ENCODE data around the gene SMTN. TPM values are rescaled to one million over a fixed set of nuclear protein-coding genes. Genes with fewer than 3 reads are reported as not detected.

Gene SMTN
- total RNA-seq, 1 donor from 2014 or later: 55.0 TPM

DNA sequence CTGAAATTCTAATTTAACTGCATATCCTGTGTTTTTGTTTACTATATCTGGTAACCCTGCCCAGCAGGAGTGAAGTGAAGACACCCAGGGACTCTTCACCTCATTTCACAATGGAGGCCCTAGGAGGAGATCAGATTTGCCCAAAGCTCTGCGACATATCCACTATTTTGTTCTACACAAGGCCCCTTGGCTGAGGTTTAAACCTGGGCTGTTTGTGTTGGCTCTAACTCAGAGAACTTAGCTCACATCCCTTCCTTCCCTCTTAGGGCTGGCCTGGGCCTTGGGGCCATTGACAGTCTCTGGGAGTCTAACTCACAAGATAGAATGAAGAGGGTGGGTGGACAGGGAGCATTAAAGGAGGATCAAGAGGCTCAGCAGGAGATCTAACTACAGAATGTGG lies 67.4 kb downstream of the SMTN start:
- no peaks in the 10 kb centered on the region for H3K27me3 Mint-ChIP-seq (ENCODE audit: low read depth)

DNA sequence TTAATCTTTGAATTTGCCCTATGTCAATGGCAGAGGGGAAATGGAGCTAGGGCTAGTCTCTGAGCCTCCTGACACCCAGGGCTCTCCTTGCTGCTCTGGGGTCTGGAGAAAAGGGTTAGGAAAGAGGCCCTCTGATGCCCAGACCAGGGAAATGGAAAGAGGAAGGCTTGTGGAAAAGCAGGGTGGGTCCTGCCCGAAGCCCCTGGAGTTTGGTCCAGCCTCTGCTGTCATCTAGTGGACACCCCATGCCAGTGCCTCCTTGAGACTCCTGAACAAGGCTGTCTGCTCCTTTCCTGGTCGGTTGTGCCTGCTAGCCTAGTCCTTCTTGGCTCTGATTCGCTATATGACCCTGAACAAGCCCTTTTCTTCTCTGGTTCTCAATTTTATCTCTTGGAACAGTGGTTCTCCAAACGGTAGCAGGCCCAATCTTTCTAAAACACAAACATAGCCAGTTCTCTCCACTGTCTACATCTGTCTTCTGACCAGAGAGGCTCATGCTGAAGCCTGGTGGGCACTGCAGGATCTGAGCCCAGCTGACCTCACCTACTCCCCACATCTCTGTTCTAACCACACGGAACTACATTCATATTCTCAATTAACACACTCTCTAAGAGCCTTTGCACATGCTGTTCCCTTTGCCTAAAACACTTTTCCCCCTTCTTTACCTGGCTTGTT lies 68.0 kb downstream of the SMTN start:
- H3K27me3 Mint-ChIP-seq (ENCODE audit: low read depth): peaks cover 3% of the 10 kb centered on the region
- no peak overlapping the region for H3K4me3 Mint-ChIP-seq
- H3K4me1 Mint-ChIP-seq: no peaks in the 10 kb centered on the region
- no peaks in the 10 kb centered on the region for H3K36me3 Mint-ChIP-seq (ENCODE audit: low read depth)
- H3K9me3 Mint-ChIP-seq: peaks cover 6% of the 10 kb centered on the region
- peak; percentile 59 for DNase-seq (ENCODE audit: low read depth, low spot score)
- TF ChIP-seq, protein P1, sequence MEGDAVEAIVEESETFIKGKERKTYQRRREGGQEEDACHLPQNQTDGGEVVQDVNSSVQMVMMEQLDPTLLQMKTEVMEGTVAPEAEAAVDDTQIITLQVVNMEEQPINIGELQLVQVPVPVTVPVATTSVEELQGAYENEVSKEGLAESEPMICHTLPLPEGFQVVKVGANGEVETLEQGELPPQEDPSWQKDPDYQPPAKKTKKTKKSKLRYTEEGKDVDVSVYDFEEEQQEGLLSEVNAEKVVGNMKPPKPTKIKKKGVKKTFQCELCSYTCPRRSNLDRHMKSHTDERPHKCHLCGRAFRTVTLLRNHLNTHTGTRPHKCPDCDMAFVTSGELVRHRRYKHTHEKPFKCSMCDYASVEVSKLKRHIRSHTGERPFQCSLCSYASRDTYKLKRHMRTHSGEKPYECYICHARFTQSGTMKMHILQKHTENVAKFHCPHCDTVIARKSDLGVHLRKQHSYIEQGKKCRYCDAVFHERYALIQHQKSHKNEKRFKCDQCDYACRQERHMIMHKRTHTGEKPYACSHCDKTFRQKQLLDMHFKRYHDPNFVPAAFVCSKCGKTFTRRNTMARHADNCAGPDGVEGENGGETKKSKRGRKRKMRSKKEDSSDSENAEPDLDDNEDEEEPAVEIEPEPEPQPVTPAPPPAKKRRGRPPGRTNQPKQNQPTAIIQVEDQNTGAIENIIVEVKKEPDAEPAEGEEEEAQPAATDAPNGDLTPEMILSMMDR (conservative IDR thresholded peaks at IDR 0.05): peak; percentile 85
- no peak overlapping the region for H3K27ac Mint-ChIP-seq (ENCODE audit: unreplicated experiment)

More for the DNA sequence above, 67.4 kb downstream of the SMTN start:
- DNase-seq (ENCODE audit: low read depth, low spot score): no peak
- H3K4me1 Mint-ChIP-seq: no peaks in the 10 kb centered on the region
- H3K36me3 Mint-ChIP-seq (ENCODE audit: low read depth): no peaks in the 10 kb centered on the region
- TF ChIP-seq, protein P1 (conservative IDR thresholded peaks at IDR 0.05): no peak
- H3K4me3 Mint-ChIP-seq: no peak overlapping the region
- H3K27ac Mint-ChIP-seq (ENCODE audit: unreplicated experiment): no peak overlapping the region
- H3K9me3 Mint-ChIP-seq: peaks cover 6% of the 10 kb centered on the region

DNA sequence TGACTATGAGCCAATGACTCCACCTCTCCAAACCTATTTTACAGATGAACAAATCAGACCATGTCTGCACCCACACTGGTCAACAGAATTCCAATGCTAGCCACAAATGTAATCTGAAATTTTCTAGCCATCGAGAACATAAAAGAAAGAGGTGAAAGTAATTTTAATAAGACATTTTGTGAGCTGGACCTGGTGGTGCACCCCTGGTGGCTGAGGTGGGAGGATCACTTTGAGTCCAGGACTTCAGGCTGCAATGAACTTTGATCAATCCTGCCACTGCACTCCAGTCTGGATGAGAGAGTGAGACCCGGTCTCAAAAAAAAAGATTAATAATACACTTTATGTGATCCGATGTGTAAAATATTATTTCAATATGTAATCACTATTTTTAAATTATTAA lies 69.5 kb downstream of the SMTN start:
- TF ChIP-seq, protein P1 (conservative IDR thresholded peaks at IDR 0.05): peak; percentile 57
- Mint-ChIP-seq H3K27me3 (ENCODE audit: low read depth) (peaks cover 6% of the 10 kb centered on the region), H3K9me3 (peaks cover 3% of the 10 kb centered on the region), H3K27ac (ENCODE audit: unreplicated experiment) (no peak overlapping the region), H3K36me3 (ENCODE audit: low read depth) (no peaks in the 10 kb centered on the region), H3K4me1 (no peaks in the 10 kb centered on the region), H3K4me3 (no peak overlapping the region)
- DNase-seq (ENCODE audit: low read depth, low spot score): no peak

DNA sequence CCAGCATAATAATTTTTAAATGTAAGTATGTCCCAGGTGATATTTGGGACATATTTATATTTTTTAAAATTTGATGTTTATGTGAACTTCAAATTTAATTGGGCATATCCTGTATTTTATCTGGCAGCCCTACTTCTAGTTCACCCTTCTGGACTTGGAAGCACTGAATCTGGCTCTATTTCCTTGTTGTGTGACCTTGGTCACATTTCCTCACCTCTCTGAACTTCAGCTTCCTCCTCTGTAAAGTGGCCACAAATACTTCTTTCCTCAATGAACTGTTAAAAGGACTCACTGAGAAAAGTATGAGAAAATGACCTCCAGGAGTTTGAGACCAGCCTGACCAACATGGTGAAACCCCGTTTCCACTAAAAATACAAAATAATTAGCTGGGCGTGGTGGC lies 70.8 kb downstream of the SMTN start:
- Mint-ChIP-seq H3K27me3 (ENCODE audit: low read depth) (peaks cover 15% of the 10 kb centered on the region), H3K27ac (ENCODE audit: unreplicated experiment) (no peak overlapping the region), H3K4me1 (no peaks in the 10 kb centered on the region), H3K36me3 (ENCODE audit: low read depth) (no peaks in the 10 kb centered on the region), H3K9me3 (no peaks in the 10 kb centered on the region), H3K4me3 (no peak overlapping the region)
- no peak for DNase-seq (ENCODE audit: low read depth, low spot score)
- TF ChIP-seq, protein P1 (conservative IDR thresholded peaks at IDR 0.05): no peak

DNA sequence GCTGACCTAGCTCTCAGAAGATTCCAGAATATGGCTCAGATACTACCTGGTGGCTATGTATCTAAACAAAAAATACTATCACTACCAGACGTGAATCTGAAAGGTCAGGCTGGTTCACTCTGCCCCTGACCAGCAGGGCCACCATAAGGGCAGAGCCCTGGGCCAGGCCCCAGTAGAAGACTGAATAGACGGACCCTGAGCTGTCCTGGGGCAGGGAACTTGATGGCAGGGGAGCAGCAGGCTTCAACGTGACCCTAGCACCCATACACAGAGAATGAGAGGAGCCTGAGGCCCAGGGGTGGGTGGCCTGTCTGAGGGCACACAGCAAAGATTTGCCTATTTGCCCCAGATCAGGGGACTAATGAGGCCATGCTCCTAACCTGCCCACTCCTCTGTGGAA lies 72.2 kb downstream of the SMTN start:
- Mint-ChIP-seq H3K27ac (ENCODE audit: unreplicated experiment) (no peak overlapping the region), H3K9me3 (no peaks in the 10 kb centered on the region), H3K27me3 (ENCODE audit: low read depth) (peaks cover 28% of the 10 kb centered on the region), H3K36me3 (ENCODE audit: low read depth) (no peaks in the 10 kb centered on the region), H3K4me1 (no peaks in the 10 kb centered on the region), H3K4me3 (no peak overlapping the region)
- DNase-seq (ENCODE audit: low read depth, low spot score): no peak
- TF ChIP-seq, protein P1 (conservative IDR thresholded peaks at IDR 0.05): no peak

Other genes with a start within 250 kb of the SMTN start
- gene MORC2, start 112.5 kb upstream of the SMTN start, total RNA-seq: 38.8 and 44.2 TPM in 2 replicates
- 114 and 120 TPM in 2 replicates for gene TUG1, start 112.1 kb upstream of the SMTN start, total RNA-seq
- 9.1 and 10.1 TPM in 2 replicates for gene SELENOM, start 26.2 kb downstream of the SMTN start, total RNA-seq
- 4.5 and 4.7 TPM in 2 replicates for gene INPP5J, start 41.6 kb downstream of the SMTN start, total RNA-seq
- 24.3 and 24.7 TPM in 2 replicates for gene PLA2G3, start 59.2 kb downstream of the SMTN start, total RNA-seq
- gene RNF185, start 78.9 kb downstream of the SMTN start, total RNA-seq: 31.7 and 33.8 TPM in 2 replicates
- 31.3 and 35.1 TPM in 2 replicates for gene LIMK2, start 131.0 kb downstream of the SMTN start, total RNA-seq
- gene PIK3IP1, start 211.2 kb downstream of the SMTN start, total RNA-seq: 1.8 and 2.3 TPM in 2 replicates

Measured in neural crest cell (in vitro differentiated cells).